SK-N-SH (cell line): ENCODE results near the gene LAMTOR2. TPM values are rescaled to one million over a fixed set of nuclear protein-coding genes. Genes with fewer than 3 reads are reported as not detected.

ENCODE experiments used
- CTCF ChIA-PET: fragments of 300-600, 350-600 bp; formaldehyde crosslinking; extraction: SDS; loops from one replicate; lab custom pipeline; 2021; lab: Yijun Ruan, JAX
- POLR2A ChIA-PET: fragments of 350-600 bp; sonication (Branson Sonifier 250); formaldehyde crosslinking; extraction: SDS; loops from one replicate; lab custom pipeline; 2020; ENCODE audit warnings: antibody characterized with exemption, inconsistent platforms; lab: Yijun Ruan, JAX
- DNase-seq: peaks from one replicate; pipeline ENCODE4 v3.0.0; 2012
- H2AFZ ChIP-seq: fragments of 200-600 bp; sonication (generic); 2 replicates; pipeline ENCODE4 v1.8.1; 2016; ENCODE audit warnings: antibody characterized with exemption, mild to moderate bottlenecking, low read depth
- H3F3A ChIP-seq: fragments of 200-600 bp; sonication (generic); replicated peaks from 2 replicates; pipeline ENCODE3; 2016; ENCODE audit warnings: antibody characterized with exemption, mild to moderate bottlenecking; ENCODE audit not compliant: insufficient read depth
- H3K27ac ChIP-seq, 2 experiments: fragments of 200-500 bp in 1 of 2; fragments of 200-600 bp in 1 of 2; sonication (Bioruptor generic) in 1 of 2; sonication (generic), shearing (Covaris generic) in 1 of 2; 2 replicates each; pipeline versions ENCODE4 v1.5.1 to v1.6.1; 2014 to 2016; ENCODE audit warnings: low read depth in 2 of 2, inconsistent platforms in 1 of 2, low read length in 1 of 2, mild to moderate bottlenecking in 1 of 2, mixed read lengths in 1 of 2
- H3K27me3 ChIP-seq: fragments of 200-600 bp; sonication (generic), shearing (Covaris generic); 2 replicates; pipeline ENCODE4 v1.6.1; 2016; ENCODE audit warnings: mixed run types; ENCODE audit not compliant: insufficient read depth
- H3K36me3 ChIP-seq, 2 experiments: fragments of 200-500 bp in 1 of 2; fragments of 200-600 bp in 1 of 2; sonication (Bioruptor generic) in 1 of 2; sonication (generic) in 1 of 2; replicated peaks in 1 of 2; 2 replicates each; pipeline versions ENCODE3 to v1.5.1; 2014 to 2016; ENCODE audit warnings: low read length in 1 of 2, mild to moderate bottlenecking in 1 of 2; ENCODE audit not compliant: insufficient read depth in 2 of 2, control insufficient read depth in 1 of 2
- H3K4me1 ChIP-seq, 2 experiments: fragments of 200-500 bp in 1 of 2; fragments of 200-600 bp in 1 of 2; sonication (Bioruptor generic) in 1 of 2; sonication (generic), shearing (Covaris generic) in 1 of 2; 2 replicates each; pipeline versions ENCODE4 v1.5.1 to v1.6.1; 2014 to 2016; ENCODE audit warnings: low read depth in 1 of 2, low read length in 1 of 2, mixed run types in 1 of 2; ENCODE audit not compliant: insufficient read depth in 2 of 2, control insufficient read depth in 1 of 2
- H3K4me2 ChIP-seq: fragments of 200-600 bp; sonication (generic), shearing (Covaris generic); 2 replicates; pipeline ENCODE4 v1.6.1; 2017; ENCODE audit warnings: mixed run types
- H3K4me3 ChIP-seq, 2 experiments: fragments of 200-500 bp in 1 of 2; fragments of 200-600 bp in 1 of 2; sonication (Bioruptor generic) in 1 of 2; sonication (generic), shearing (Covaris generic) in 1 of 2; 2 replicates each; pipeline versions ENCODE4 v1.5.1 to v1.8.1; 2014 to 2016; ENCODE audit warnings: low read depth in 2 of 2, inconsistent platforms in 1 of 2, low read length in 1 of 2, mild to moderate bottlenecking in 1 of 2, mixed read lengths in 1 of 2, moderate library complexity in 1 of 2
- H3K79me2 ChIP-seq: fragments of 200-600 bp; sonication (generic); 2 replicates; pipeline ENCODE4 v1.8.1; 2017; ENCODE audit warnings: mild to moderate bottlenecking; ENCODE audit not compliant: insufficient read depth
- H3K9ac ChIP-seq: fragments of 200-600 bp; sonication (generic); 2 replicates; pipeline ENCODE4 v1.6.1; 2017; ENCODE audit warnings: mixed run types
- H3K9me2 ChIP-seq: fragments of 200-600 bp; sonication (generic); 2 replicates; pipeline ENCODE4 v1.6.1; 2017; ENCODE audit warnings: mixed run types
- H3K9me3 ChIP-seq: fragments of 200-600 bp; sonication (generic); 2 replicates; pipeline ENCODE4 v1.6.1; 2017; ENCODE audit warnings: mixed run types, mild to moderate bottlenecking, moderate library complexity
- H4K20me1 ChIP-seq: fragments of 200-600 bp; sonication (generic); 2 replicates; pipeline ENCODE4 v1.6.1; 2017; ENCODE audit warnings: mild to moderate bottlenecking, mixed run types; ENCODE audit not compliant: insufficient read depth
- EP300 ChIP-seq, 2 experiments: IDR thresholded peaks; 2 replicates each; pipeline versions ENCODE4 v1.4.0 to v1.6.1; 2012; ENCODE audit warnings: borderline replicate concordance in 1 of 2, low read depth in 1 of 2, low read length in 1 of 2
- EZH2phosphoT487 ChIP-seq: fragments of 200-600 bp; sonication (generic); IDR thresholded peaks from 2 replicates; pipeline ENCODE4 v1.6.1; 2017; ENCODE audit warnings: low read depth, mixed run types, mild to moderate bottlenecking, antibody characterized with exemption, moderate library complexity, borderline replicate concordance
- FOXJ3 ChIP-seq: sonication (generic); formaldehyde crosslinking; IDR thresholded peaks from 2 replicates; pipeline ENCODE4 v1.5.1; 2020; ENCODE audit warnings: mild to moderate bottlenecking, missing genetic modification reagents
- FOXM1 ChIP-seq: IDR thresholded peaks from 2 replicates; pipeline ENCODE4 v1.4.0; 2012; ENCODE audit warnings: low read depth, mild to moderate bottlenecking
- GABPA ChIP-seq: IDR thresholded peaks from 2 replicates; pipeline ENCODE4 v1.4.0; 2012; ENCODE audit warnings: low read depth, mild to moderate bottlenecking
- MAX ChIP-seq: IDR thresholded peaks from 2 replicates; pipeline ENCODE4 v1.4.0; 2012; ENCODE audit warnings: low read depth
- MXI1 ChIP-seq: IDR thresholded peaks from 2 replicates; pipeline ENCODE4 v1.6.1; 2012; ENCODE audit warnings: mild to moderate bottlenecking, low read depth, low read length, improper control_type of control experiment
- RAD21 ChIP-seq: IDR thresholded peaks from 2 replicates; pipeline ENCODE4 v1.6.1; 2012; ENCODE audit warnings: mild to moderate bottlenecking, low read length
- RCOR1 ChIP-seq: fragments of 150-350 bp; IDR thresholded peaks from 2 replicates; pipeline ENCODE4 v1.6.1; 2017; ENCODE audit warnings: antibody characterized with exemption, low read length
- RXRA ChIP-seq: IDR thresholded peaks from 2 replicates; pipeline ENCODE4 v1.4.0; 2012; ENCODE audit warnings: low read depth, mild to moderate bottlenecking, borderline replicate concordance
- SIN3A ChIP-seq: IDR thresholded peaks from 2 replicates; pipeline ENCODE4 v1.6.1; 2012; ENCODE audit warnings: low read depth, mild to moderate bottlenecking, low read length, moderate library complexity, borderline replicate concordance
- SMC3 ChIP-seq: IDR thresholded peaks from 2 replicates; pipeline ENCODE4 v1.6.1; 2012; ENCODE audit warnings: low read depth, low read length, improper control_type of control experiment
- TCF12 ChIP-seq: IDR thresholded peaks from 2 replicates; pipeline ENCODE4 v1.4.0; 2012
- WGBS: methylation state at CpG from one replicate; pipeline ENCODE4 v1.1.6; 2017; ENCODE audit warnings: low lambda C conversion rate; 5-methylcytosine and 5-hydroxymethylcytosine counted together
- polyA plus RNA-seq, 3 experiments: library from polyadenylated mRNA; depleted of rRNA; stranded (reverse); fragments of >200 nt; gene quantifications; 2 replicates each; pipeline ENCODE4 v1.2.3, GENCODE V29; 2012

LAMTOR2 gene
- polyA plus RNA-seq, 1 of the 3 experiments (the other 2 are of a cell fraction) = 230 TPM

- H3K79me2 ChIP-seq = peaks cover 93% of the 10 kb centered on the region
- POLR2A ChIA-PET = interaction anchor here (2.4 kb wide), 1 partner anchor 10 kb away, joined by 7 read pairs; no protein-coding TSS in a partner anchor
- peak overlapping the region; percentile 57 to 87; a peak in 3 of 4 replicates for H3K27ac ChIP-seq
Observed at GRCh38 chr1:156080241-156080862, 25.8 kb downstream of the LAMTOR2 start.

GRCh38 chr1:156080863-156081179, 26.2 kb downstream of the LAMTOR2 start:
- H3K27ac ChIP-seq = peak overlapping the region; percentile 57 to 87
- no peaks in the 10 kb centered on the region for H3K9me2 ChIP-seq
- TF ChIP-seq SIN3A (0 out of 2 replicates have a peak, but pooled peaks have one; percentile 0), MAX (no peak)
- peak overlapping the region; percentile 90 for H3K9ac ChIP-seq
- peaks cover 14 to 38% of the 10 kb centered on the region in 2 experiments; a peak in 3 of 4 replicates for H3K4me1 ChIP-seq
- H3F3A ChIP-seq = no peaks in the 10 kb centered on the region
- H3K36me3 ChIP-seq = peaks cover 0 to 25% of the 10 kb centered on the region in 2 experiments
- CTCF ChIA-PET = interaction anchor here (0.6 to 29.6 kb wide), 3 partner anchors 15 to 50 kb away, joined by 4 to 1559 read pairs (median 15); partner anchors contain the start of gene LMNA
- H4K20me1 ChIP-seq = peaks cover 41% of the 10 kb centered on the region
- no peak overlapping the region for H2AFZ ChIP-seq
- H3K4me2 ChIP-seq = peak overlapping the region; percentile 86
- H3K9me3 ChIP-seq = no peaks in the 10 kb centered on the region
- peaks cover 89% of the 10 kb centered on the region for H3K79me2 ChIP-seq
- whole genome bisulfite sequencing = 33% methylated on average over 2 of the region's 4 CpGs
- H3K27me3 ChIP-seq = no peaks in the 10 kb centered on the region
- DNase-seq = peak; percentile 63
- POLR2A ChIA-PET = interaction anchor here (2.4 kb wide), 1 partner anchor 11 kb away, joined by 7 read pairs; no protein-coding TSS in a partner anchor
- H3K4me3 ChIP-seq = peak overlapping the region; percentile 79 to 88

More at GRCh38 chr1:156080241-156080862, 25.8 kb downstream of the LAMTOR2 start:
- peak overlapping the region; percentile 79 to 88 for H3K4me3 ChIP-seq
- H3K9me3 ChIP-seq = no peaks in the 10 kb centered on the region
- H3K4me2 ChIP-seq = peak overlapping the region; percentile 86
- H4K20me1 ChIP-seq = peaks cover 46% of the 10 kb centered on the region
- H3K9ac ChIP-seq = peak overlapping the region; percentile 90
- no peak for DNase-seq
- H3K4me1 ChIP-seq = peaks cover 14 to 40% of the 10 kb centered on the region in 2 experiments; a peak in 3 of 4 replicates
- H3K9me2 ChIP-seq = no peaks in the 10 kb centered on the region
- 16% methylated on average over 8 of the region's 8 CpGs for WGBS
- no peak overlapping the region for H2AFZ ChIP-seq
- peaks cover 0 to 30% of the 10 kb centered on the region in 2 experiments for H3K36me3 ChIP-seq
- CTCF ChIA-PET = interaction anchor here (0.6 to 3.1 kb wide), 4 partner anchors 10 to 145 kb away, joined by 3 to 15 read pairs (median 4); no protein-coding TSS in a partner anchor
- TF ChIP-seq FOXM1 (no peak), GABPA (no peak), SMC3 (no peak), RXRA (no peak), FOXJ3 (CRISPR knock-in tag) (no peak), EZH2phosphoT487 (no peak), MXI1 (no peak), RAD21 (no peak), TCF12 (no peak), RCOR1 (no peak), SIN3A (no peak), EP300 (IDR thresholded peaks at IDR 0.05; ENCODE audit: borderline replicate concordance in 1 of 2, low read depth in 1 of 2, low read length in 1 of 2) (no peak)
- H3F3A ChIP-seq = no peaks in the 10 kb centered on the region
- H3K27me3 ChIP-seq = no peaks in the 10 kb centered on the region
